LoVo (cell line): ENCODE results near the gene GALNT12.

Experiments used
- DNase-seq: peaks from one replicate; pipeline ENCODE4 v3.0.0-alpha.2; 2016; ENCODE audit warnings: low spot score

GALNT12 gene

DNA sequence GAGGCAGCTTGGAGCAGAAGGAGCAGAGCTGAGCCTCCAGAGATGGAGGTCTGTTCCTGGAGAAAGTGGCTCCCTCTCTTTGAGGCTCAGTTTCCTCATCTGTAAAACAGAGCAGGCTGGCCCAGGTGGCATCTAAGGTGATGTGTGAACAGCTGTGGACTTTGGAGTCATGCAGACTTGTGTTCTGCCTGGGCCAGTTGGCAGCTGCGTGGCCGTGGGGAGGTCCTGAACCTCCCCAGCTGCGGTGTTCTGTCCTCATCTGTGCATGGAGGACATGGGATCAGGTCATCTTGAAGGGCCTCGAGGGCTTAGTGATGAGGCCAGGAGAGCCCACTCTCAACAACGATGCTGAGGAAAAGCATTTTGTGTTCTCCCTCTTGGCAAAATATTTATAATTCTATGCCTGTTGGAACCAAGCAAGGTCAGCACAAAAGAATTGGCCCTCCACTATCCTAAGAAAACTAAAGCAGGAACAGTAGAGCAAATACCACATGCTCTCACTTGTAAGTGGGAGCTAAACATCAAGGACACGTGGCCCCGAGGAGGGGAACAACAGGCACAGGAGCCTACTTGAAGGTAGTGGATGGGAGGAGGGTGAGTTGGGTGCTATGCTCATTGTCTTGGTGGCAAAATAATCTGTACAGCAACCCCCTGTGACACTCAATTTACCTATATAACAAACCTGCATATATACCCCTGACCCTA is 73.0 kb downstream of the GALNT12 start:
- no peak for DNase-seq

DNA sequence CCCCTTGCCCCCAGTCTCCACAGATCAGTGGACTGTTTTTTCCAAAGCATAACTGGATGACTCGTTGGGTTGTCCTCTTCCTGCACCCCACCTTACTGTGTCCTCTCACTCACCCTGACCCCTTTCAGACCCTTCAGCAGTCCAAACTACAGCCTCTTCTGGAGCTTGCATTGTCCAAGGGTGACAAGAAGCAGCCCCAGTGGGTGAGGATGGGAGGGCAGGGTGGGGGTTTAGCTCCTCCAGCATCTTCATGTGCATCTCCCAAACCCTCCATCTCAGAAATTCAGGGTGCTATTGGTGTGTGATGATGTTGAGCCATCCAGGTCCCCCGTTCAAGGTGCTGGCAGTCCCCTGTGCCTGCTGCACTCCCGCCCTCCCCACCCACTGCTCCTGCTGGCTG is 73.9 kb downstream of the GALNT12 start:
- no peak for DNase-seq

DNA sequence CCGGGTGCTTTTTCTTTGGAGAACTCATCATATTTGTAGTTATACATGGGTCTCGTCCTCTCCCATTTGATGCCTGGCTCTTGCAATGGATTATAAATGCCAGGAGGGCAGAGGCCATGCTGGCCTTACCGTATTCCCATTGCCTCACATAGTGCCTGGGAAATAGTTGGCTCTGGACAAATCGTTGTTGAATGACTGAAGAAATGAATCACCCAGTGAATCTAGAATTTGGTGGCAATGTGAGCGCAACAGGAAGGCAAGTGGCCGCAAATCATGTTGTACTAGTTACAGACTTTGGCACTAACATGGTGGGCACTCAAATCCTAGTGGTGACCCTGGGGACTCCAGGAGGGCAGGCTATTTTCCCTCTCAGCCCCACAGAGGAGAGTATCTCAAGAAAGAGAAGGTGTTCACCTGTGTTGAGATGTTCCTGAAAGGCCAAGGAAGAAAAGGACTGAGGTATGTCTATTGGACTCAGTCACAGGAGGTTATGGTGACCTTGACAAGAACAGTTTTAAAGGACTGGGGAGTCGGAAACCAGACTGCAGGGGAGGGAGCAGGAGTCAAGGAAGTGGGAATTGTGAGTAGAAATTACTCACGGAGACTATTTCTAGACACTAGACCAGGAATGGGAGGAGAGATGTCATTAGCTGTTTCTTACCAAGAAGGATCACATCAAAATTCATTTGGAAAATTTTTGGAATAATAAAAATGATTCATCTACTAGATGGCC is 74.5 kb downstream of the GALNT12 start:
- no peak for DNase-seq

GRCh38 chr9:98882569-98882923 is 75.1 kb downstream of the GALNT12 start:
- DNase-seq, result no peak

DNA sequence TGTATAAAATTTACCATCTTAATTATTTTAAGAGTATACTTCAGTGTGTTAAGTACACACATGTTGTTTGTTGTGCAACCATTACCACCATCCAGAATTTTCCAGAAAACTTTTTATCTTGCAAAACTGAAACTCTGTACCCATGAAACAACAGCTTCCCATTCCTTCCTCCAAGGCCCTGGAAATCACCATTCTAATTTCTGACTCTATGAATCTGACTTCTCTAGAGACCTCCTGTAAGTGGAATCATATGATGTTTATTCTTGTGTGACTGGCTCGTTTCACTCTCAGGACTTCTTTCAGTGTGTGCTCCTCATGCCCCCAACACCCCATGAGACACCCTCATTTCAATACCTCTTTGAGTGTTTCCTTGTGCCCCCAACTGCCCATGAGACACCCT is 75.8 kb downstream of the GALNT12 start:
- no peak for DNase-seq

- DNase-seq, result no peak
Observed at GRCh38 chr9:98884849-98885248, 77.4 kb downstream of the GALNT12 start.

DNA sequence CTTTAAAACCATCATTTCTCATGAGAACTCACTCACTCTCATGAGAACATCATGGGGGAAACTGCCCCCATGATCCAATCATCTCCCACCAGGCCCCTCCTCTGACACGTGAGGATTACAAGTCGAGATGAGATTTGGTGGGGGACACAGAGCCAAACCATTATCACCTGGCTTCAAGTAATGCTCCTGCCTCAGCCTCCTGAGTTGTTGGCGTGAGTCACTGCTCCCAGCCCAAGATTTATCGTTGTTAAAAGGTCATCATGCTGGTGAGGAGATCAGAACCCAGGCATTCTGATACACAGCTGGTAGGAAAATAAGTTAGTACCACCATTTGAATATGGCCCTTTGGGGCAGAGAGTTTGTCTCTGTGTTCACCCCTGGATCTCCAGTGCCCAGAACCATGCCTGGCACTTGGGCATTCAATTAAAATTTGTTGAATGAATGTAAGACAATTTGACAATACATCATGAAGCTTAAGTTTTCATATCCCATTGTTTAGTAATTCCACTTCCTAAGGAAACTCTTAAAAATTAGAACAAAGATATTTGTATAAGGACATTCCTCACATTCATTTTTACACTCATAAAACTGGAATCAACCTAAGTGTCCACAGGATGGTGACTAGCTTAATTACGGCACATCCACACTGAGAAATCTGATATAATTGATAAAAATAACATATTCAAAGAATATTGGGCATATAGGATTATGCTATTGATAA is 78.3 kb downstream of the GALNT12 start:
- DNase-seq, result no peak

DNA sequence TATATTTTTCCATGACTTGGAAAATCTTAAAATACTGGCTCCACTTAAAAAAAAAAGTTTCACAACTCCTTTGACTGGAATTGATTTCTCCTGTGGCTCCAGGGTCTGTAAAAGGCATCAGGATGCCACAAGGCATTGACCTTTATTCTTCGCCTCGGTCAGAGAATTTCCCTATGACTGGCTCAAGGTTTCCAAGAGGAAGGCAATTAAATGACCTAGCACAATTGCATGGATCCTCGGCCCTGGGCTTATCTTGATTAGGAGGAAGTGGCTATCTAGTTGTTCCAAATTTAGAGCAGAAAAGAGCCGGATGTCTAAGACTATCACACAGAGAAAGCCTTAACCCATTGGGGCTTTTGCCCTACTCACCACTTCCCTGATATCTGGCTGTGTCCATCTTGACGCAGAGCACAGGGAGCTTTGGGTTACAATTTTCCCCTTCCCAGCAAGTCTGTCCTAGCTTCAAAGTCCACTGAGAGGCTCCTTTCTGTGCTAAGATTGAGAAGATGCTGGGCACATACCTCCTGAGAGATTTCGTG is 79.3 kb downstream of the GALNT12 start:
- no peak for DNase-seq

GRCh38 chr9:98887918-98888510 is 80.5 kb downstream of the GALNT12 start:
- peak; percentile 84 for DNase-seq

GRCh38 chr9:98888801-98889421 is 81.4 kb downstream of the GALNT12 start:
- DNase-seq, result no peak

DNA sequence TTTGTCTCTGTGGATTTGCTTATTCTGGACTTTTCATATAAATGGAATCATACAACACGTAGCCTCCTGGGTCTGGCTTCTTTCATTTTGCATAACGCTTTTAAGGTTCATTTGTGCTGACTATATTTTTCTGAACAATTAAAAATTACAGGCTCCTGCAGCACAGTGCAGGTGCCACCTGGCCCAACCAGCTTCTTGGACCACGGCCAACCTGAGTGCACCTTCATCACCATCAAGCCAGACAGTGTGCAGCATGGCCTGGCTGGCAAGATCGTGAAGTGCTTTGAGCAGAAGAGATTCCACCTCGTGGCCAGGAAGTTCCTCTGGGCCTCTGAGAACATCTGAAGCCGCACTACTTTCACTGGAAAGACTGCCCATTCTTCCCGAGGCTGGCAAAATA is 82.8 kb downstream of the GALNT12 start:
- no peak for DNase-seq

GRCh38 chr9:98892288-98892687 is 84.8 kb downstream of the GALNT12 start:
- no peak for DNase-seq

- no peak for DNase-seq
Observed at GRCh38 chr9:98892690-98893089, 85.2 kb downstream of the GALNT12 start.

- DNase-seq, result peak; percentile 16
Observed at GRCh38 chr9:98894171-98894570, 86.7 kb downstream of the GALNT12 start.

DNA sequence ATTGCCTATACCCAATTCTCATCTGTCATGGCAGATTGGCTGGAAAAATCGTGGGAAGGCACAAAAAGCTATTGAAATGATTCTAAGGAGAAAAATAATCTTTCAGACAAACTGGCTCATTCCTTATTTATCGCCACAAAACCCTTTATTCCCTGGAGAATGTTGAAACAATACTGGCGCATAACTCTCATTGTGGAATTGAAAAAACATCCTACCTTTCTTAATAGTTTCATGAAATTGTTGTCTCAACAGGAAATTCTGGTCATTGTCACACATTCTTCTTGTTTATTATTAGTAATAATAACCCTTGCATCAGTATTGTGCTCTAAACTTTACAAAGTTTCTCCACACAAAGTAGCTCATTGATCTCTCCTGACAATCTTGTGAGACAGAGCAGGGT is 87.3 kb downstream of the GALNT12 start:
- DNase-seq, result no peak

DNA sequence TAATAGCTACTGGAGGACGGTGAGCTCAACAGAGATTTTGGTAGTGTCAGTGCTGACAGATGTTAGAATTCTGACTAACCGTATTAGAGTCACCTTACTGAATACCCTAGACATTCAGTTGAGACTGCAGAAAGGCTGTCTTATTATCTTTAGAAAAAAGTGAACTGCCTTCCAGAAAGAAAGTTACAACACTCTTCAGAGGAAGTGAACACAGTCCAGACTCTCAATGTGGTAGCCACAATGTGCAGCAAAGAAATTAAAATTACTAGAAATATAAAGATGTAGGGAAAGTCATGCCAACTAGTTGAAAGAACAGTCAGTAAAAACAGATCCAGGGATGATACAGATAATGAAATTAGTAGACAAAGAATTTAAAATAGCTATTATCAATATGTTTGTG is 89.2 kb downstream of the GALNT12 start:
- no peak for DNase-seq

- peak; percentile 25 for DNase-seq
Observed at GRCh38 chr9:98897745-98898144, 90.3 kb downstream of the GALNT12 start.

DNA sequence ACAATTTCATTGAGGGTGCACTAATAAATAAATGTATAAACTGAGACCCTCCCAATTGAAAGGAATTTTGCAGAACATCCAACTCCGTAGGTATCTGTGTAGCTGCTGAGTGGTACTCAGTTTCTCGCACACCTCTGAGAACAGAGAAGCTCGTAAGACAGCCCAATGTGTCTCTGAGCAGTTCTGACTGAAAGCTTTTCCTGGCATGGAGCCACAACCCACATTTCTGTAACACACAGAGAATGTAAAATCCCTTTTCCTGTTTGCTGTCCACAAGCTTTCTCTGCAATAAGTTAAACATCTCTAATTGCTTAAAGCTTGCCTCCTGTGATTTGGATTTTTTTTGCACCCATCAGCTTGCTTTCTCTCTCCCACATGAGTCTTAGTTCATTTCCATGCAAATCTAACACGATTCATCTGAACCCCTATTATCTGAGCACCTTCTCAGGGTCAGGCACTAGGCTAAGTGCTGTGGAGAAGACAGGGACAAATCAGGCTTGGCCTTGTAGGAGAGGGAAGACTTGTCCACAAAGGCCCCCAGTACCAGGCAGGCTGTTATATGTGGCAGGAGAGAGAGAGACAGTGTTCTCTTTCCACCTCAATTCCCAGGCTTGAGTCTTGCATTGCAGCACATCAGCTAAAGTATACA is 92.1 kb downstream of the GALNT12 start:
- DNase-seq, result no peak
